Fibroblast of lung (primary cell): ENCODE data around the gene SPATS2L. TPM values are rescaled to one million over a fixed set of nuclear protein-coding genes. Genes with fewer than 3 reads are reported as not detected.
A peak's percentile ranks its signal among the peaks of the same experiment; 100 is the strongest.

ENCODE experiments used
- DNase-seq, 2 donors: peaks; one replicate each; pipeline versions ENCODE4 v3.0.0 to v3.0.0-alpha.2; 2010; ENCODE audit warnings: low read depth in 2 of 2
- H2AFZ ChIP-seq: 2 replicates; pipeline ENCODE4 v1.5.1; 2012; ENCODE audit warnings: low read length, control low read depth, inconsistent platforms
- H3K27ac ChIP-seq: 2 replicates; pipeline ENCODE4 v1.5.1; 2011; ENCODE audit warnings: low read length, control low read depth; ENCODE audit not compliant: insufficient read depth
- H3K27me3 ChIP-seq: 2 replicates; pipeline ENCODE4 v1.5.1; 2011; ENCODE audit warnings: mild to moderate bottlenecking, low read length; ENCODE audit not compliant: control insufficient read depth, insufficient read depth
- H3K36me3 ChIP-seq: 2 replicates; pipeline ENCODE4 v1.5.1; 2011; ENCODE audit warnings: low read length; ENCODE audit not compliant: control insufficient read depth, insufficient read depth
- H3K4me1 ChIP-seq: 2 replicates; pipeline ENCODE4 v1.5.1; 2011; ENCODE audit warnings: low read length; ENCODE audit not compliant: control insufficient read depth, insufficient read depth; ENCODE audit errors: extremely low read depth
- H3K4me2 ChIP-seq: 2 replicates; pipeline ENCODE4 v1.5.1; 2011; ENCODE audit warnings: low read length, control low read depth; ENCODE audit not compliant: insufficient read depth; ENCODE audit errors: extremely low read depth
- H3K4me3 ChIP-seq, 4 experiments: fragments of 200-600 bp in 1 of 4; sonication (generic) in 1 of 4; replicated peaks in 1 of 4; 2 replicates each; pipeline ENCODE4 v1.5.1; 2011 to 2016; ENCODE audit warnings: low read length in 4 of 4, low read depth in 3 of 4, mild to moderate bottlenecking in 3 of 4, control low read depth in 2 of 4, inconsistent platforms in 1 of 4, mixed read lengths in 1 of 4; ENCODE audit not compliant: insufficient read depth in 1 of 4; ENCODE audit errors: control extremely low read depth in 1 of 4
- H3K79me2 ChIP-seq: 2 replicates; pipeline ENCODE4 v1.5.1; 2012; ENCODE audit warnings: mild to moderate bottlenecking, low read length, inconsistent platforms; ENCODE audit not compliant: control insufficient read depth, insufficient read depth
- H3K9ac ChIP-seq: 2 replicates; pipeline ENCODE4 v1.5.1; 2011; ENCODE audit warnings: mild to moderate bottlenecking, low read length, control low read depth; ENCODE audit not compliant: insufficient read depth
- H3K9me3 ChIP-seq: 2 replicates; pipeline ENCODE4 v1.5.1; 2012; ENCODE audit warnings: low read depth, low read length; ENCODE audit not compliant: control insufficient read depth, insufficient read depth
- H4K20me1 ChIP-seq: 2 replicates; pipeline ENCODE4 v1.5.1; 2011; ENCODE audit warnings: low read length; ENCODE audit not compliant: control insufficient read depth, insufficient read depth; ENCODE audit errors: extremely low read depth
- CTCF ChIP-seq, 2 donors: IDR thresholded peaks in 1 of 2; conservative IDR thresholded peaks in 1 of 2; 1 replicate in 1 of 2; 2 replicates in 1 of 2; pipeline ENCODE4 v1.5.1; 2011 to 2012; ENCODE audit warnings: low read length in 2 of 2, control low read depth in 1 of 2, inconsistent platforms in 1 of 2, low read depth in 1 of 2, mild to moderate bottlenecking in 1 of 2
- EZH2 ChIP-seq: IDR thresholded peaks from 2 replicates; pipeline ENCODE4 v1.5.1; 2012; ENCODE audit warnings: low read length, control low read depth, mild to moderate bottlenecking; ENCODE audit errors: missing control alignments
- polyA plus RNA-seq, 2 donors: library from polyadenylated mRNA; depleted of rRNA in 1 of 2; stranded (reverse) in 1 of 2; unstranded in 1 of 2; fragments of >200 nt; gene quantifications; 2 replicates each; pipeline ENCODE4 v1.2.1, GENCODE V29; 2011 to 2012; ENCODE audit warnings: missing spikeins in 1 of 2
- total RNA-seq: library from RNA; depleted of rRNA; stranded (reverse); fragments of >200 nt; gene quantifications from 2 replicates; pipeline ENCODE4 v1.2.1, GENCODE V29; 2014

The SPATS2L gene
- total and polyA plus RNA-seq, 2 donors (not counting 1 experiment from before 2014, with no cell fraction given): 73.8 to 291 TPM

DNA sequence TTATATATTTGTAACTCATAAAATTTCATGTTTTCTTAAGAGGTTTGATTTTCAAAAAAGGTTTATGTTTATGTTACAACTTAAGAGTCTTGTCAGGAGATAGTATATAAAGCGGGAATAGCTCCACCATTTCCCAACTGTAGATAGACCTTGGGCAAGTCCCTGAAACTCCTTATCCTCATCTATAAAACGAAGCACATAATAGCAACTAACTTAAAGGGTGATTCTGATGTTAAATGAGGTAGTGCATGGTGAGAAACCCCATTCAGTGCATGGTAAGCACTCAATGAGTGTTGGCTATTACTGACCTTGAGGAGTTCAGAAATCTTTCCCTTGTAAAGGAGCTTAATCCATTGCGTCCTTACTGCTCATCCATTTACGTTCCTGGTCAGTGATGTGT is 169.3 kb downstream of the SPATS2L start:
- Histone ChIP-seq H3K4me2 (no peak overlapping the region), H3K27ac (no peak overlapping the region), H2AFZ (no peak overlapping the region), H3K4me3 (no peak overlapping the region), H3K79me2 (no peaks in the 10 kb centered on the region), H4K20me1 (no peaks in the 10 kb centered on the region), H3K36me3 (peaks cover 15% of the 10 kb centered on the region), H3K27me3 (no peaks in the 10 kb centered on the region), H3K9ac (no peak overlapping the region), H3K4me1 (peaks cover 18% of the 10 kb centered on the region), H3K9me3 (no peaks in the 10 kb centered on the region)
- TF ChIP-seq EZH2: no peak
- no peak for TF ChIP-seq CTCF (conservative IDR thresholded peaks at IDR 0.05 in 1 of 2, IDR thresholded peaks at IDR 0.05 in 1 of 2; ENCODE audit: low read depth in 1 of 2, low read length in 2 of 2)
- DNase-seq: no peak

GRCh38 chr2:200476836-200477235 is 170.3 kb downstream of the SPATS2L start:
- no peak overlapping the region for H3K27ac ChIP-seq
- no peaks in the 10 kb centered on the region for H4K20me1 ChIP-seq
- no peak overlapping the region for H3K4me2 ChIP-seq
- peaks cover 23% of the 10 kb centered on the region for H3K4me1 ChIP-seq
- no peak overlapping the region for H3K9ac ChIP-seq
- DNase-seq: no peak
- H3K4me3 ChIP-seq: no peak overlapping the region
- H3K36me3 ChIP-seq: peaks cover 15% of the 10 kb centered on the region
- TF ChIP-seq CTCF (conservative IDR thresholded peaks at IDR 0.05 in 1 of 2, IDR thresholded peaks at IDR 0.05 in 1 of 2; ENCODE audit: low read depth in 1 of 2, low read length in 2 of 2): no peak
- no peak for TF ChIP-seq EZH2
- H3K79me2 ChIP-seq: no peaks in the 10 kb centered on the region
- H3K27me3 ChIP-seq: no peaks in the 10 kb centered on the region
- H2AFZ ChIP-seq: no peak overlapping the region
- no peaks in the 10 kb centered on the region for H3K9me3 ChIP-seq

- no peaks in the 10 kb centered on the region for H3K9me3 ChIP-seq
- H4K20me1 ChIP-seq: no peaks in the 10 kb centered on the region
- peaks cover 23% of the 10 kb centered on the region for H3K4me1 ChIP-seq
- no peak overlapping the region for H3K4me2 ChIP-seq
- peaks cover 11% of the 10 kb centered on the region for H3K36me3 ChIP-seq
- no peak overlapping the region for H2AFZ ChIP-seq
- peak in 1 of 2 donors; percentile 28 for DNase-seq
- H3K9ac ChIP-seq: no peak overlapping the region
- H3K79me2 ChIP-seq: no peaks in the 10 kb centered on the region
- no peak overlapping the region for H3K4me3 ChIP-seq
- peak overlapping the region; percentile 22 for H3K27ac ChIP-seq
- TF ChIP-seq EZH2: no peak
- no peak for TF ChIP-seq CTCF (conservative IDR thresholded peaks at IDR 0.05 in 1 of 2, IDR thresholded peaks at IDR 0.05 in 1 of 2; ENCODE audit: low read depth in 1 of 2, low read length in 2 of 2)
- no peaks in the 10 kb centered on the region for H3K27me3 ChIP-seq
Measured at GRCh38 chr2:200477667-200478131, 171.2 kb downstream of the SPATS2L start.
